GM23338 (cell line): ENCODE measurements around the gene SULT1A1. TPM values are rescaled to one million over a fixed set of nuclear protein-coding genes. Genes with fewer than 3 reads are reported as not detected.

ENCODE experiments used
- ATAC-seq: fragments of 200-7000 bp; cut with Tn5 transposase; 3 replicates; pipeline ENCODE4 v1.9.1; 2020
- DNase-seq: peaks from one replicate; pipeline ENCODE4 v3.0.0-alpha.2; 2015; ENCODE audit warnings: low spot score
- H2AFZ ChIP-seq: fragments of 200-600 bp; sonication (generic); 2 replicates; pipeline ENCODE4 v1.8.0; 2016; ENCODE audit warnings: antibody characterized with exemption, mild to moderate bottlenecking, moderate library complexity
- H3F3A ChIP-seq: fragments of 200-600 bp; sonication (generic); replicated peaks from 2 replicates; pipeline ENCODE4 v1.8.0; 2017; ENCODE audit warnings: antibody characterized with exemption, mixed run types, low read depth
- H3K27ac ChIP-seq: fragments of 200-600 bp; sonication (generic); 2 replicates; pipeline ENCODE4 v1.6.1; 2016; ENCODE audit warnings: low read depth
- H3K27me3 ChIP-seq: fragments of 200-600 bp; sonication (generic); 2 replicates; pipeline ENCODE4 v1.8.0; 2016; ENCODE audit warnings: mild to moderate bottlenecking, mixed run types, moderate library complexity; ENCODE audit not compliant: insufficient read depth
- H3K36me3 ChIP-seq: fragments of 200-600 bp; sonication (generic); 2 replicates; pipeline ENCODE4 v1.8.0; 2016; ENCODE audit warnings: mild to moderate bottlenecking; ENCODE audit not compliant: insufficient read depth
- H3K4me1 ChIP-seq: fragments of 200-600 bp; sonication (generic); 2 replicates; pipeline ENCODE4 v1.8.0; 2016; ENCODE audit warnings: mild to moderate bottlenecking, moderate library complexity; ENCODE audit not compliant: insufficient read depth
- H3K4me2 ChIP-seq: fragments of 200-600 bp; sonication (generic); 2 replicates; pipeline ENCODE4 v1.7.1; 2017; ENCODE audit warnings: mixed run types
- H3K4me3 ChIP-seq: fragments of 200-600 bp; sonication (generic); 2 replicates; pipeline ENCODE4 v1.6.1; 2016; ENCODE audit warnings: mixed run types
- H3K79me2 ChIP-seq: fragments of 200-600 bp; sonication (generic); replicated peaks from 2 replicates; pipeline ENCODE4 v1.8.0; 2017; ENCODE audit warnings: mild to moderate bottlenecking; ENCODE audit not compliant: insufficient read depth
- H3K9me2 ChIP-seq: fragments of 200-600 bp; sonication (generic); 2 replicates; pipeline ENCODE4 v1.8.0; 2017; ENCODE audit not compliant: insufficient read depth
- H4K20me1 ChIP-seq: fragments of 200-600 bp; sonication (generic); replicated peaks from 2 replicates; pipeline ENCODE4 v1.8.0; 2017; ENCODE audit warnings: mild to moderate bottlenecking; ENCODE audit not compliant: insufficient read depth
- H3K27ac Mint-ChIP-seq: 2 replicates; pipeline ENCODE4 v1.8.0; 2020; ENCODE audit warnings: inconsistent platforms, mild to moderate bottlenecking, moderate library complexity, mixed read lengths
- H3K27me3 Mint-ChIP-seq: 3 replicates; pipeline ENCODE4 v1.8.0; 2022; ENCODE audit warnings: low read depth, mild to moderate bottlenecking, moderate library complexity, mixed read lengths, inconsistent platforms; ENCODE audit not compliant: insufficient read depth, poor library complexity
- H3K36me3 Mint-ChIP-seq: 3 replicates; pipeline ENCODE4 v1.8.0; 2021; ENCODE audit warnings: low read depth, mild to moderate bottlenecking, inconsistent platforms, moderate library complexity, mixed read lengths
- H3K4me1 Mint-ChIP-seq: 3 replicates; pipeline ENCODE4 v1.8.0; 2020; ENCODE audit warnings: mild to moderate bottlenecking, inconsistent platforms, mixed read lengths
- H3K4me3 Mint-ChIP-seq: 3 replicates; pipeline ENCODE4 v1.8.0; 2021; ENCODE audit warnings: moderate library complexity, mild to moderate bottlenecking, inconsistent platforms, mixed read lengths
- H3K9me3 Mint-ChIP-seq: 3 replicates; pipeline ENCODE4 v1.8.0; 2020; ENCODE audit warnings: moderate library complexity, mild to moderate bottlenecking, inconsistent platforms, mixed read lengths
- CREB1 ChIP-seq: fragments of 250-450 bp; sonication (Bioruptor Pico); IDR thresholded peaks from 2 replicates; pipeline ENCODE4 v1.5.0; 2020; ENCODE audit warnings: low read depth, mild to moderate bottlenecking, moderate library complexity
- EZH2 ChIP-seq: fragments of 200-600 bp; sonication (generic); IDR thresholded peaks from one replicate; pipeline ENCODE4 v1.8.0; 2017; ENCODE audit warnings: antibody characterized with exemption, mild to moderate bottlenecking, low read depth; ENCODE audit not compliant: unreplicated experiment
- EZH2phosphoT487 ChIP-seq: fragments of 200-600 bp; sonication (generic); IDR thresholded peaks from one replicate; pipeline ENCODE4 v1.8.1; 2018; ENCODE audit warnings: antibody characterized with exemption; ENCODE audit not compliant: unreplicated experiment
- JUNB ChIP-seq: IDR thresholded peaks from one replicate; pipeline ENCODE4 v1.6.1; 2016; ENCODE audit warnings: antibody characterized with exemption; ENCODE audit not compliant: unreplicated experiment
- NANOG ChIP-seq: IDR thresholded peaks from 2 replicates; pipeline ENCODE4 v1.6.1; 2016; ENCODE audit warnings: antibody characterized with exemption, borderline replicate concordance
- POLR2AphosphoS5 ChIP-seq: IDR thresholded peaks from 2 replicates; pipeline ENCODE4 v1.6.1; 2016; ENCODE audit warnings: antibody characterized with exemption, low read depth
- STAT1 ChIP-seq: IDR thresholded peaks from one replicate; pipeline ENCODE4 v1.6.1; 2016; ENCODE audit warnings: antibody characterized with exemption; ENCODE audit not compliant: unreplicated experiment
- ZNF114 ChIP-seq: fragments of 250-450 bp; sonication (Bioruptor Pico); IDR thresholded peaks from 2 replicates; pipeline ENCODE4 v1.5.0; 2020; ENCODE audit warnings: mild to moderate bottlenecking, moderate library complexity
- polyA plus RNA-seq: library from polyadenylated mRNA; unstranded; fragments of >200 nt; fragmentation: Nextera tagmentation; extraction: Ambion mirVana; gene quantifications from 2 replicates; pipeline ENCODE4 v1.2.1, GENCODE V29; 2016
- total RNA-seq: library from RNA; depleted of rRNA; stranded (reverse); fragments of >200 nt; shearing (Covaris generic); gene quantifications from 2 replicates; pipeline ENCODE4 v1.2.3, GENCODE V29; 2014
- TF ChIP-seq, protein P1 (sequence below), 2 experiments: fragments of 200-600 bp in 1 of 2; sonication (generic) in 1 of 2; conservative IDR thresholded peaks; 2 replicates each; pipeline versions ENCODE4 v1.5.1 to v1.6.1; 2016 to 2017; ENCODE audit warnings: antibody characterized with exemption in 2 of 2, low read depth in 2 of 2, mild to moderate bottlenecking in 2 of 2, moderate library complexity in 1 of 2
- TF ChIP-seq, protein P2 (sequence below): IDR thresholded peaks from one replicate; pipeline ENCODE4 v1.6.1; 2018; ENCODE audit warnings: antibody characterized with exemption; ENCODE audit not compliant: unreplicated experiment
- TF ChIP-seq, protein P3 (sequence below): IDR thresholded peaks from 2 replicates; pipeline ENCODE4 v1.6.1; 2016; ENCODE audit warnings: antibody characterized with exemption

The SULT1A1 gene
- total and polyA plus RNA-seq, 2 experiments from 2014 or later: 1.7 to 2.4 TPM

DNA sequence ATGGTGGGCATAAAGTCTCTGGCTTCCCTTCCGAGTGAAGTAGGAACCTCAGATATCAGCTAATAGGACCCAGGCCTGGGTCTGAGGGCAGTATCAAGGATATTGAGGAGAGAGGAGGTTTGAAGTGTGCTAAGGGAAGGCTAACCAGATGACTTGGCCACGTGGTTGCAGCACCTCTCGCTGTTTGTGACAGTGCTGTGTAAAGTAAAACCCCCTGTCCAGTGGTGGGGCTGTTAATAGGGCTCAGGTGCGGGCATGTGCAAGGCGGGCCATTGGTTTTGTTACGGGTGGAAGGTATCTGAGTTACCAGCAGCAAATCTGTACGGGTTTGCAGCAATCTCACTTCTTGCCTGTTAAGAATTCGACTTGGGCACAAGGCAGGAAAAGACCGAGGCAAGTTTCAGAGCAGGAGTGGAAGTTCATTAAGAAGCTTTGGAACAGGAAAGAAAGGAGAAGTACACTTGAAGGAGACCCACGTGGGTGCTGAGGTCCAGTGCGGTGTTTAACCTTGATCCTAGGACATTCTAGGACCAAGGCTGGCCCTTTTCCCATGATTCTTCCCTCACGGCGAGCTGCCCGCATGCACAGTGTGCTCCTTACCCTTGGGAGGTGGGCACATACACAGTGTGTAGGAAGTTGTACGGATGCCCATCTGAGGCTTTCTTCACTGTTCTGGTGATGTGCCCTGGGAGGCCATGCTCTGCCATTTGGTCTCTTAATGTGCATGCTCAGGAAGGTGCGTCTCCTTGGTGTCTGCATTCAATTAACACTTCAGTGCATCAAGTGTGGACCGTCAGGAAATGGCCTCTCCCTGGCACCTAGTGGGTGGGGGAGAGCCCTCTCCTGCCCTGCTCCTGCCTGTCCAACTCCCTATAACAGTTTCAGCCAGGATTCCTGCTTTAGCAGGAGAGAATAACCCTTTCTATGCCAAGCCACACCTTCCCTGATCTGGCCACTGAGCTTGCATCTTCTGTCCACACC lies 35.8 kb downstream of the SULT1A1 start (continued):
- TF ChIP-seq, protein P1, sequence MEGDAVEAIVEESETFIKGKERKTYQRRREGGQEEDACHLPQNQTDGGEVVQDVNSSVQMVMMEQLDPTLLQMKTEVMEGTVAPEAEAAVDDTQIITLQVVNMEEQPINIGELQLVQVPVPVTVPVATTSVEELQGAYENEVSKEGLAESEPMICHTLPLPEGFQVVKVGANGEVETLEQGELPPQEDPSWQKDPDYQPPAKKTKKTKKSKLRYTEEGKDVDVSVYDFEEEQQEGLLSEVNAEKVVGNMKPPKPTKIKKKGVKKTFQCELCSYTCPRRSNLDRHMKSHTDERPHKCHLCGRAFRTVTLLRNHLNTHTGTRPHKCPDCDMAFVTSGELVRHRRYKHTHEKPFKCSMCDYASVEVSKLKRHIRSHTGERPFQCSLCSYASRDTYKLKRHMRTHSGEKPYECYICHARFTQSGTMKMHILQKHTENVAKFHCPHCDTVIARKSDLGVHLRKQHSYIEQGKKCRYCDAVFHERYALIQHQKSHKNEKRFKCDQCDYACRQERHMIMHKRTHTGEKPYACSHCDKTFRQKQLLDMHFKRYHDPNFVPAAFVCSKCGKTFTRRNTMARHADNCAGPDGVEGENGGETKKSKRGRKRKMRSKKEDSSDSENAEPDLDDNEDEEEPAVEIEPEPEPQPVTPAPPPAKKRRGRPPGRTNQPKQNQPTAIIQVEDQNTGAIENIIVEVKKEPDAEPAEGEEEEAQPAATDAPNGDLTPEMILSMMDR (conservative IDR thresholded peaks at IDR 0.05; ENCODE audit: low read depth in 2 of 2): no peak
- TF ChIP-seq EZH2: no peak

DNA sequence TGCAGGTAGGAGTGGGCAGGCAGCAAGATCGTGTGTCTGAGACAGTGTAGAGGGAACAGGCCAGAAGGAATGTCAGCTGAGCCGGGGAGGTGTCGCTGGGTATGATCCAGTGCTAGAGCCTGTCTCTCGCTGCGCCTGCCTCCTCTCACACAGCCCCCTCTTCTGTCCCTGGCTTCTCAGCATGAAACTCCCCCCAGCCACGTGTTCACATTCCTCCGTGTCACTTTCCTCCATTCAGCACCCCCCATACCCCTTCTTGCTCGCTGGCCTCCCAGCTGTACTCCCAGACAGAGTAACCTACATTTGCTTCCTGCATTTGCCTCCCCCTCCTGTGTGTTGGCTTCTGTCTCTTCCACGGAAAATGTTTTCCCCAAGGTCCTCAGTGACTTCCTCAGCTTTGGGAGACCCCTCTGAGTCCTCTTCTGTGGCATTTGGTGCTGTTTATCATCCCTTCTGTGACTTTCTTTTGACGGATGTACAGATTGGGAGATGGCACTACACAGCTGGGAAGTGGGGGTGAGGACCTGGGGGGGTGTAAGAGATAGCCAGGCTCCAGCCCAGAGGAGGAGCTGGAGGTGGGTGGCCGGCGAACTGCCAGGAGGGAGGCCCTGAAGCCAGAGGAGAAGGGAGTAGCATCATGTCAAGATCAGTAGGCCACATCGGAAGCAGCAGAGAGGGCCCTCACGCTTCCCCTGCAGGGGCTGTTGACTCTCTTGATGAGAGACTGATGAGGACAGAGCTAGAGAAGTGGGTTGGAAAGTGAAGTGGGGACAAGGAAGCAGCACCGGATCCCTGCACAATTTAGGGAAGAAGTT lies 36.9 kb downstream of the SULT1A1 start:
- Histone ChIP-seq H3K79me2 (no peaks in the 10 kb centered on the region), H3K4me3 (no peak overlapping the region), H3K4me1 (peaks cover 6% of the 10 kb centered on the region), H3K27ac (no peak overlapping the region), H2AFZ (no peak overlapping the region), H3K9me2 (0 out of 2 replicates have a peak, but pooled peaks cover 2% of the 10 kb centered on the region), H3K27me3 (no peaks in the 10 kb centered on the region), H3F3A (no peaks in the 10 kb centered on the region), H3K4me2 (no peak overlapping the region), H4K20me1 (no peaks in the 10 kb centered on the region; the same call in 1 of the 2 replicates), H3K36me3 (no peaks in the 10 kb centered on the region)
- H3K36me3 Mint-ChIP-seq: no peaks in the 10 kb centered on the region; the same call in 2 of the 3 replicates
- H3K27me3 Mint-ChIP-seq: peaks cover 13% of the 10 kb centered on the region
- no peak overlapping the region for H3K4me3 Mint-ChIP-seq
- H3K9me3 Mint-ChIP-seq: no peaks in the 10 kb centered on the region; the same call in 2 of the 3 replicates
- ATAC-seq: peak; percentile 86
- H3K4me1 Mint-ChIP-seq: peaks cover 30% of the 10 kb centered on the region
- peak; percentile 45 for DNase-seq
- H3K27ac Mint-ChIP-seq: peak overlapping the region; percentile 7; the same call in 1 of the 2 replicates
- TF ChIP-seq JUNB: no peak
- TF ChIP-seq EZH2phosphoT487: no peak
- no peak for TF ChIP-seq ZNF114 (CRISPR knock-in tag)
- no peak for TF ChIP-seq EZH2
- TF ChIP-seq CREB1 (CRISPR knock-in tag): no peak
- TF ChIP-seq, protein P2, sequence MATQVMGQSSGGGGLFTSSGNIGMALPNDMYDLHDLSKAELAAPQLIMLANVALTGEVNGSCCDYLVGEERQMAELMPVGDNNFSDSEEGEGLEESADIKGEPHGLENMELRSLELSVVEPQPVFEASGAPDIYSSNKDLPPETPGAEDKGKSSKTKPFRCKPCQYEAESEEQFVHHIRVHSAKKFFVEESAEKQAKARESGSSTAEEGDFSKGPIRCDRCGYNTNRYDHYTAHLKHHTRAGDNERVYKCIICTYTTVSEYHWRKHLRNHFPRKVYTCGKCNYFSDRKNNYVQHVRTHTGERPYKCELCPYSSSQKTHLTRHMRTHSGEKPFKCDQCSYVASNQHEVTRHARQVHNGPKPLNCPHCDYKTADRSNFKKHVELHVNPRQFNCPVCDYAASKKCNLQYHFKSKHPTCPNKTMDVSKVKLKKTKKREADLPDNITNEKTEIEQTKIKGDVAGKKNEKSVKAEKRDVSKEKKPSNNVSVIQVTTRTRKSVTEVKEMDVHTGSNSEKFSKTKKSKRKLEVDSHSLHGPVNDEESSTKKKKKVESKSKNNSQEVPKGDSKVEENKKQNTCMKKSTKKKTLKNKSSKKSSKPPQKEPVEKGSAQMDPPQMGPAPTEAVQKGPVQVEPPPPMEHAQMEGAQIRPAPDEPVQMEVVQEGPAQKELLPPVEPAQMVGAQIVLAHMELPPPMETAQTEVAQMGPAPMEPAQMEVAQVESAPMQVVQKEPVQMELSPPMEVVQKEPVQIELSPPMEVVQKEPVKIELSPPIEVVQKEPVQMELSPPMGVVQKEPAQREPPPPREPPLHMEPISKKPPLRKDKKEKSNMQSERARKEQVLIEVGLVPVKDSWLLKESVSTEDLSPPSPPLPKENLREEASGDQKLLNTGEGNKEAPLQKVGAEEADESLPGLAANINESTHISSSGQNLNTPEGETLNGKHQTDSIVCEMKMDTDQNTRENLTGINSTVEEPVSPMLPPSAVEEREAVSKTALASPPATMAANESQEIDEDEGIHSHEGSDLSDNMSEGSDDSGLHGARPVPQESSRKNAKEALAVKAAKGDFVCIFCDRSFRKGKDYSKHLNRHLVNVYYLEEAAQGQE: no peak
- TF ChIP-seq, protein P3, sequence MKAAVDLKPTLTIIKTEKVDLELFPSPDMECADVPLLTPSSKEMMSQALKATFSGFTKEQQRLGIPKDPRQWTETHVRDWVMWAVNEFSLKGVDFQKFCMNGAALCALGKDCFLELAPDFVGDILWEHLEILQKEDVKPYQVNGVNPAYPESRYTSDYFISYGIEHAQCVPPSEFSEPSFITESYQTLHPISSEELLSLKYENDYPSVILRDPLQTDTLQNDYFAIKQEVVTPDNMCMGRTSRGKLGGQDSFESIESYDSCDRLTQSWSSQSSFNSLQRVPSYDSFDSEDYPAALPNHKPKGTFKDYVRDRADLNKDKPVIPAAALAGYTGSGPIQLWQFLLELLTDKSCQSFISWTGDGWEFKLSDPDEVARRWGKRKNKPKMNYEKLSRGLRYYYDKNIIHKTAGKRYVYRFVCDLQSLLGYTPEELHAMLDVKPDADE: no peak
- TF ChIP-seq NANOG: no peak
- no peak for TF ChIP-seq POLR2AphosphoS5
- no peak for TF ChIP-seq STAT1
